K562 (cell line): Measurements from ENCODE around the gene CXorf65. TPM values are rescaled to one million over a fixed set of nuclear protein-coding genes. Genes with fewer than 3 reads are reported as not detected.

Experiments
- L3MBTL2 ChIP-seq: fragments of 450-650 bp; IDR thresholded peaks from 2 replicates; pipeline ENCODE4 v1.6.1; 2016; ENCODE audit warnings: mild to moderate bottlenecking, moderate library complexity
- MAX ChIP-seq: sonication (generic); formaldehyde crosslinking; IDR thresholded peaks from 2 replicates; pipeline ENCODE4 v1.9.0; 2022; ENCODE audit warnings: mild to moderate bottlenecking, missing genetic modification reagents
- NELFE ChIP-seq: IDR thresholded peaks from 2 replicates; pipeline ENCODE4 v1.6.1; 2011; ENCODE audit warnings: mild to moderate bottlenecking; ENCODE audit not compliant: insufficient read depth, insufficient read length
- SIX5 ChIP-seq, 2 experiments: IDR thresholded peaks; 2 replicates each; pipeline ENCODE4 v1.6.1; 2011; ENCODE audit warnings: low read length in 2 of 2, borderline replicate concordance in 1 of 2, low read depth in 1 of 2, mild to moderate bottlenecking in 1 of 2, moderate library complexity in 1 of 2; ENCODE audit not compliant: insufficient read depth in 1 of 2
- SREBF1 ChIP-seq: fragments of 150-350 bp; IDR thresholded peaks from 2 replicates; pipeline ENCODE4 v1.6.1; 2014; ENCODE audit warnings: antibody characterized with exemption, low read depth, low read length, borderline replicate concordance
- YBX1 ChIP-seq: fragments of 450-650 bp; IDR thresholded peaks from 2 replicates; pipeline ENCODE4 v1.7.1; 2016; ENCODE audit warnings: mild to moderate bottlenecking
- ZNF232 ChIP-seq: sonication (generic); formaldehyde crosslinking; IDR thresholded peaks from 2 replicates; pipeline ENCODE4 v1.8.0; 2022; ENCODE audit warnings: mild to moderate bottlenecking, missing genetic modification reagents
- ZNF263 ChIP-seq: sonication (generic); formaldehyde crosslinking; IDR thresholded peaks from 2 replicates; pipeline ENCODE4 v1.8.0; 2022; ENCODE audit warnings: mild to moderate bottlenecking, missing genetic modification reagents, borderline replicate concordance
- ZNF408 ChIP-seq: fragments of 250-450 bp; sonication (Bioruptor Pico); IDR thresholded peaks from 2 replicates; pipeline ENCODE4 v1.4.0; 2020; ENCODE audit warnings: low read depth, mild to moderate bottlenecking, moderate library complexity
- ZNF76 ChIP-seq: fragments of 250-450 bp; sonication (Bioruptor Pico); IDR thresholded peaks from 2 replicates; pipeline ENCODE4 v1.4.0; 2020; ENCODE audit warnings: mild to moderate bottlenecking, moderate library complexity, borderline replicate concordance
- polyA plus RNA-seq, 8 experiments: library from polyadenylated mRNA; depleted of rRNA in 4 of 8; stranded (reverse) in 5 of 8; unstranded in 3 of 8; fragments of >200 nt; fragmentation: Nextera tagmentation in 2 of 8; fragmentation: Illumina TruSeq in 1 of 8; extraction: Ambion mirVana in 2 of 8; extraction: Trizol in 1 of 8; gene quantifications; 2 replicates each; pipeline versions ENCODE4 v1.2.1 to v1.2.3, GENCODE V29; 2011 to 2014; ENCODE audit warnings: inconsistent platforms in 1 of 8, missing spikeins in 1 of 8
- total RNA-seq, 7 experiments: library from RNA; depleted of rRNA in 6 of 7; stranded (reverse); fragments of >200 nt in 6 of 7; fragmentation: Illumina TruSeq in 2 of 7; extraction: Trizol in 2 of 7; gene quantifications; 2 replicates each; pipeline versions ENCODE4 v1.2.1 to v1.2.3, GENCODE V29; 2011 to 2021; ENCODE audit warnings: low replicate concordance in 1 of 7
- TF ChIP-seq, protein P1 (sequence below): fragments of 450-650 bp; IDR thresholded peaks from 2 replicates; pipeline ENCODE4 v1.6.1; 2016; ENCODE audit warnings: mild to moderate bottlenecking
- TF ChIP-seq, protein P2 (sequence below): IDR thresholded peaks from 2 replicates; pipeline ENCODE4 v1.6.1; 2012; ENCODE audit warnings: low read depth, low read length, improper control_type of control experiment, borderline replicate concordance
- TF ChIP-seq, protein P3 (sequence below), 2 experiments: fragments of 450-650 bp; IDR thresholded peaks; 2 replicates each; pipeline ENCODE4 v1.6.1; 2018; ENCODE audit warnings: mild to moderate bottlenecking in 2 of 2, low read depth in 1 of 2; ENCODE audit not compliant: partially characterized antibody in 2 of 2
- TF ChIP-seq, protein P4 (sequence below): fragments of 450-650 bp; IDR thresholded peaks from 2 replicates; pipeline ENCODE4 v1.6.1; 2016; ENCODE audit warnings: low read depth, mild to moderate bottlenecking, moderate library complexity

The CXorf65 gene
- total and polyA plus RNA-seq, 9 of the 15 experiments (the other 6 are each of a cell fraction or from before 2014, with no cell fraction given), result 1.4 to 8.4 (median 2.9) TPM

DNA sequence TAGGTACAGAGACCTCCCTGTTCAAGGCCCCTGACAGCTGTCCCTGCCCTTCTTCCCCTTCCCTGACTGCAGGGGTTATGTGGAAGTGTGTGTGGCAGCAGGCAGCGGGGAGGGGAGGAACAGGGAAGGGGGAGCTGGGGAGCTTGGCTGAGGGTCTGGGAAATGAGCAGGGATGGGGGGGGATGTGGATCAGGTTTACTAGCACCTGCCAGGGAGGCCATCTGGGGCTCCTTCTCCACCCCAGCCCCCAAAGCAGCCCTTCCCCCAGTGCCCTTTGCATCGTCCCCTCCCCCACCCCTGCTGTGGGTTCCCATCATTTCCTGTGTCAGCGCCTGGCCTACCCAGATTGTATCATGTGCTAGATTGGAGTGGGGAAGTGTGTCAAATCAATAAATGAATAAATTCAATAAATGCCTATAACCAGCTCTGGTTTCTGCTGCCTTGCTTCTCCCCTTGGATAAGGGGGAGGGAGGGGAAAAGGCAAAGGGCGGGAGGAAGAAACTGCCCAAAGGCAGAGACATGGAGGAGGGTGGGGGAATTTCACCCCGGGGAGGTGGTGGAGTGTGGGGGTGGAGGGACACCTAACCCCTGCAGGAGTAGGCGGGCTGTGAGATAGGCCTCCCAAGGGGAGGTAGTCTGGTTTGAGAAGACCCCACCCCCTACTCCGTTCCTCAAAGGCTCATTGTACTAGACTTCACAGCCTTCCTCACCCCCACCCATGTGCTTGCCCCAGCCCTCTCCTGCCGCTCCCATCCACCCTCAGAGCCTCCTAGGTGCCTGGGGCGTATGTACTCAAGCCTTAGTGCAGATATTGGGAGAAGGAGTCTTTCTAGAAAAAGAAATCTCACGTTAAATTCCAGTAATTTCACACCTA lies 3.2 kb downstream of the CXorf65 start (continued):
- TF ChIP-seq, protein P1, sequence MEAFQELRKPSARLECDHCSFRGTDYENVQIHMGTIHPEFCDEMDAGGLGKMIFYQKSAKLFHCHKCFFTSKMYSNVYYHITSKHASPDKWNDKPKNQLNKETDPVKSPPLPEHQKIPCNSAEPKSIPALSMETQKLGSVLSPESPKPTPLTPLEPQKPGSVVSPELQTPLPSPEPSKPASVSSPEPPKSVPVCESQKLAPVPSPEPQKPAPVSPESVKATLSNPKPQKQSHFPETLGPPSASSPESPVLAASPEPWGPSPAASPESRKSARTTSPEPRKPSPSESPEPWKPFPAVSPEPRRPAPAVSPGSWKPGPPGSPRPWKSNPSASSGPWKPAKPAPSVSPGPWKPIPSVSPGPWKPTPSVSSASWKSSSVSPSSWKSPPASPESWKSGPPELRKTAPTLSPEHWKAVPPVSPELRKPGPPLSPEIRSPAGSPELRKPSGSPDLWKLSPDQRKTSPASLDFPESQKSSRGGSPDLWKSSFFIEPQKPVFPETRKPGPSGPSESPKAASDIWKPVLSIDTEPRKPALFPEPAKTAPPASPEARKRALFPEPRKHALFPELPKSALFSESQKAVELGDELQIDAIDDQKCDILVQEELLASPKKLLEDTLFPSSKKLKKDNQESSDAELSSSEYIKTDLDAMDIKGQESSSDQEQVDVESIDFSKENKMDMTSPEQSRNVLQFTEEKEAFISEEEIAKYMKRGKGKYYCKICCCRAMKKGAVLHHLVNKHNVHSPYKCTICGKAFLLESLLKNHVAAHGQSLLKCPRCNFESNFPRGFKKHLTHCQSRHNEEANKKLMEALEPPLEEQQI, result no peak
- TF ChIP-seq, protein P2, sequence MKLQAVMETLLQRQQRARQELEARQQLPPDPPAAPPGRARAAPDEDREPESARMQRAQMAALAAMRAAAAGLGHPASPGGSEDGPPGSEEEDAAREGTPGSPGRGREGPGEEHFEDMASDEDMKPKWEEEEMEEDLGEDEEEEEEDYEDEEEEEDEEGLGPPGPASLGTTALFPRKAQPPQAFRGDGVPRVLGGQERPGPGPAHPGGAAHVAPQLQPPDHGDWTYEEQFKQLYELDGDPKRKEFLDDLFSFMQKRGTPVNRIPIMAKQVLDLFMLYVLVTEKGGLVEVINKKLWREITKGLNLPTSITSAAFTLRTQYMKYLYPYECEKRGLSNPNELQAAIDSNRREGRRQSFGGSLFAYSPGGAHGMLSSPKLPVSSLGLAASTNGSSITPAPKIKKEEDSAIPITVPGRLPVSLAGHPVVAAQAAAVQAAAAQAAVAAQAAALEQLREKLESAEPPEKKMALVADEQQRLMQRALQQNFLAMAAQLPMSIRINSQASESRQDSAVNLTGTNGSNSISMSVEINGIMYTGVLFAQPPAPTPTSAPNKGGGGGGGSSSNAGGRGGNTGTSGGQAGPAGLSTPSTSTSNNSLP, result no peak
- TF ChIP-seq ZNF76 (CRISPR knock-in tag) (no peak), L3MBTL2 (peak; percentile 74), ZNF408 (CRISPR knock-in tag) (no peak), ZNF263 (CRISPR knock-in tag) (no peak), SREBF1 (no peak), NELFE (no peak), SIX5 (IDR thresholded peaks at IDR 0.05; ENCODE audit: borderline replicate concordance in 1 of 2, insufficient read depth in 1 of 2, low read depth in 1 of 2, low read length in 2 of 2) (no peak), YBX1 (no peak), MAX (no peak), ZNF232 (CRISPR knock-in tag) (no peak)
- TF ChIP-seq, protein P3, sequence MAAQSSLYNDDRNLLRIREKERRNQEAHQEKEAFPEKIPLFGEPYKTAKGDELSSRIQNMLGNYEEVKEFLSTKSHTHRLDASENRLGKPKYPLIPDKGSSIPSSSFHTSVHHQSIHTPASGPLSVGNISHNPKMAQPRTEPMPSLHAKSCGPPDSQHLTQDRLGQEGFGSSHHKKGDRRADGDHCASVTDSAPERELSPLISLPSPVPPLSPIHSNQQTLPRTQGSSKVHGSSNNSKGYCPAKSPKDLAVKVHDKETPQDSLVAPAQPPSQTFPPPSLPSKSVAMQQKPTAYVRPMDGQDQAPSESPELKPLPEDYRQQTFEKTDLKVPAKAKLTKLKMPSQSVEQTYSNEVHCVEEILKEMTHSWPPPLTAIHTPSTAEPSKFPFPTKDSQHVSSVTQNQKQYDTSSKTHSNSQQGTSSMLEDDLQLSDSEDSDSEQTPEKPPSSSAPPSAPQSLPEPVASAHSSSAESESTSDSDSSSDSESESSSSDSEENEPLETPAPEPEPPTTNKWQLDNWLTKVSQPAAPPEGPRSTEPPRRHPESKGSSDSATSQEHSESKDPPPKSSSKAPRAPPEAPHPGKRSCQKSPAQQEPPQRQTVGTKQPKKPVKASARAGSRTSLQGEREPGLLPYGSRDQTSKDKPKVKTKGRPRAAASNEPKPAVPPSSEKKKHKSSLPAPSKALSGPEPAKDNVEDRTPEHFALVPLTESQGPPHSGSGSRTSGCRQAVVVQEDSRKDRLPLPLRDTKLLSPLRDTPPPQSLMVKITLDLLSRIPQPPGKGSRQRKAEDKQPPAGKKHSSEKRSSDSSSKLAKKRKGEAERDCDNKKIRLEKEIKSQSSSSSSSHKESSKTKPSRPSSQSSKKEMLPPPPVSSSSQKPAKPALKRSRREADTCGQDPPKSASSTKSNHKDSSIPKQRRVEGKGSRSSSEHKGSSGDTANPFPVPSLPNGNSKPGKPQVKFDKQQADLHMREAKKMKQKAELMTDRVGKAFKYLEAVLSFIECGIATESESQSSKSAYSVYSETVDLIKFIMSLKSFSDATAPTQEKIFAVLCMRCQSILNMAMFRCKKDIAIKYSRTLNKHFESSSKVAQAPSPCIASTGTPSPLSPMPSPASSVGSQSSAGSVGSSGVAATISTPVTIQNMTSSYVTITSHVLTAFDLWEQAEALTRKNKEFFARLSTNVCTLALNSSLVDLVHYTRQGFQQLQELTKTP (IDR thresholded peaks at IDR 0.05; ENCODE audit: low read depth in 1 of 2, partially characterized antibody in 2 of 2), result no peak
- TF ChIP-seq, protein P4, sequence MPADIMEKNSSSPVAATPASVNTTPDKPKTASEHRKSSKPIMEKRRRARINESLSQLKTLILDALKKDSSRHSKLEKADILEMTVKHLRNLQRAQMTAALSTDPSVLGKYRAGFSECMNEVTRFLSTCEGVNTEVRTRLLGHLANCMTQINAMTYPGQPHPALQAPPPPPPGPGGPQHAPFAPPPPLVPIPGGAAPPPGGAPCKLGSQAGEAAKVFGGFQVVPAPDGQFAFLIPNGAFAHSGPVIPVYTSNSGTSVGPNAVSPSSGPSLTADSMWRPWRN, result no peak
